Epithelial cell of esophagus (primary cell): ENCODE results near the gene PHF21A.
A peak's percentile ranks its signal among the peaks of the same experiment; 100 is the strongest.

Source experiments
- DNase-seq: peaks from one replicate; pipeline ENCODE4 v3.0.0; 2010; ENCODE audit warnings: low read depth
- H3K4me3 ChIP-seq: 2 replicates; pipeline ENCODE4 v1.5.1; 2011; ENCODE audit warnings: mild to moderate bottlenecking, low read length, control low read depth
- TF ChIP-seq, protein P1 (sequence below): IDR thresholded peaks from 2 replicates; pipeline ENCODE4 v1.5.1; 2011; ENCODE audit warnings: low read depth, mild to moderate bottlenecking, low read length, control low read depth, inconsistent platforms; ENCODE audit not compliant: insufficient read depth; ENCODE audit errors: missing control alignments

PHF21A gene

DNA sequence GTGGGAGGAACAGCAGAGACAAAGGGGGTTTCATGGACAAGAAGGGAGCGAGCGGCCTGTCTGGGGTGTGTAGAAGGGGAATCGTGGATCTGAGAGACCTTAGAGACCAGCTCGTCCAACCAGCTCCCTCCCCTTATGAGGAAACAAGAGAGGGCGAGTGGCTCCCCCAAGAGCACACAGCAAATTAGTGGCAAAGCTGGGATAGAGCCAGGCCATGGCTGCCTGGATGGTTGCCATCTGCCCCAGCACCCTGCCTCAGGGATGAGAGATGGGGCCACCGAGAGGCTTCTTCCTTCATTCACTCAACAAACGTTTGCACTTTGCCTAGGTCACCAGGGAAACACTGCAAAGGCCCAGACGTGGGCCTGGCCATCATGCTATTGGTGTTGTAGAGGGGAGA is 231.7 kb downstream of the PHF21A start:
- DNase-seq: no peak
- TF ChIP-seq, protein P1, sequence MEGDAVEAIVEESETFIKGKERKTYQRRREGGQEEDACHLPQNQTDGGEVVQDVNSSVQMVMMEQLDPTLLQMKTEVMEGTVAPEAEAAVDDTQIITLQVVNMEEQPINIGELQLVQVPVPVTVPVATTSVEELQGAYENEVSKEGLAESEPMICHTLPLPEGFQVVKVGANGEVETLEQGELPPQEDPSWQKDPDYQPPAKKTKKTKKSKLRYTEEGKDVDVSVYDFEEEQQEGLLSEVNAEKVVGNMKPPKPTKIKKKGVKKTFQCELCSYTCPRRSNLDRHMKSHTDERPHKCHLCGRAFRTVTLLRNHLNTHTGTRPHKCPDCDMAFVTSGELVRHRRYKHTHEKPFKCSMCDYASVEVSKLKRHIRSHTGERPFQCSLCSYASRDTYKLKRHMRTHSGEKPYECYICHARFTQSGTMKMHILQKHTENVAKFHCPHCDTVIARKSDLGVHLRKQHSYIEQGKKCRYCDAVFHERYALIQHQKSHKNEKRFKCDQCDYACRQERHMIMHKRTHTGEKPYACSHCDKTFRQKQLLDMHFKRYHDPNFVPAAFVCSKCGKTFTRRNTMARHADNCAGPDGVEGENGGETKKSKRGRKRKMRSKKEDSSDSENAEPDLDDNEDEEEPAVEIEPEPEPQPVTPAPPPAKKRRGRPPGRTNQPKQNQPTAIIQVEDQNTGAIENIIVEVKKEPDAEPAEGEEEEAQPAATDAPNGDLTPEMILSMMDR: no peak
- H3K4me3 ChIP-seq: no peak overlapping the region

DNA sequence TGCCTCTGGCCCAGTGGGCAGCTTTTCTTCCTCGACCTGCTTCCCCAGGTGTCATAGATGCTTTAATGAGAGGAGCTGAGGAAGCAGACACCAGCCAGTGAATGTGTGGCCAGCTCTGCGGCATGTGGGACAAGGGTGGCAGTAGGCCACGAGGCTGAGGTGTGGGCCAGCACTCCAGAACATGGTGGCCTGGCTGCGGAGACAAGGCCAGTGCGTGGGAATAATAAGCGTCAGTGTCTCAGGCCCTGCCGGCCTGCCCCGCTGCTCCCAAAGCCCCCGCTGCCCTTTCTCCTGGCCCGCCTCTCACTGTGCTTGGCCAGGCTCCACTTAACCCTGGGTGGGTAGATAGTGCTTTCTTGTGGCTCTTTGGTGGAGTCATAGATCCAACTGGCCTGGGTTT is 233.7 kb downstream of the PHF21A start:
- DNase-seq: no peak
- no peak overlapping the region for H3K4me3 ChIP-seq
- TF ChIP-seq, protein P1: no peak

DNA sequence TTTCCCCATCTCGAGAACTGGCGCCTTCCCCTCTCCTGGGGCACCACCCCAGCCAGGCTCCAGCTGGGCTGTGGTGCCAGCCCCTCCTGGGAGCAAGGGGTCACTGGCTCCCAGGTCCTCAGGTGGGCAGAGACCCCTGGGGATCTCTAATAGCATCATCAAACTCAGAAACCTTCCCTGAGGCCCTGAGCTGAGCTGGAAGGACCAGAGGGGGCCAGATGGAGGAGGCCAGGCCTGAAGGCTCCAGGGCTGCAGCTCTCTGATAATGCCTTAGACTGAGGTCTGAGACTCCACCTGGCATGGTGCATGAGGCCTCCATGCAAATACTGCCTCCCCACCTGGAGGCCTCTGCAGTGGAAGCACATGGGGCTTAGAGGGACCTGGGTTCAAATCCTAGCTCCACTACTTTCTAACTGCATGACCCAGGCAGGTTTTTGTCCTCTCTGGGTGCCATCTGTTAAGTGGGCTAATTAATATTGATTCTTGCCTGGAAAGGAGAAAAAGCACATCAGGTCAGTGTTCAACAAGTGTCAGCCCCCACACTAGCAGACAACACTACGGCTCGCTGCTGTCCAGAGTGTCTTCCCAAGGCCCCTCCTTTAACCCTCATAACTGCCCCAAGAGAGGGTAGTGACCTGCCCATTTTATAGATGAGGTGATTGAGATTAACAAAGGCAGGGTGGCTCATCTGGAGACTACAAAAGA is 234.3 kb downstream of the PHF21A start:
- DNase-seq: no peak
- H3K4me3 ChIP-seq: no peak overlapping the region
- TF ChIP-seq, protein P1: no peak

DNA sequence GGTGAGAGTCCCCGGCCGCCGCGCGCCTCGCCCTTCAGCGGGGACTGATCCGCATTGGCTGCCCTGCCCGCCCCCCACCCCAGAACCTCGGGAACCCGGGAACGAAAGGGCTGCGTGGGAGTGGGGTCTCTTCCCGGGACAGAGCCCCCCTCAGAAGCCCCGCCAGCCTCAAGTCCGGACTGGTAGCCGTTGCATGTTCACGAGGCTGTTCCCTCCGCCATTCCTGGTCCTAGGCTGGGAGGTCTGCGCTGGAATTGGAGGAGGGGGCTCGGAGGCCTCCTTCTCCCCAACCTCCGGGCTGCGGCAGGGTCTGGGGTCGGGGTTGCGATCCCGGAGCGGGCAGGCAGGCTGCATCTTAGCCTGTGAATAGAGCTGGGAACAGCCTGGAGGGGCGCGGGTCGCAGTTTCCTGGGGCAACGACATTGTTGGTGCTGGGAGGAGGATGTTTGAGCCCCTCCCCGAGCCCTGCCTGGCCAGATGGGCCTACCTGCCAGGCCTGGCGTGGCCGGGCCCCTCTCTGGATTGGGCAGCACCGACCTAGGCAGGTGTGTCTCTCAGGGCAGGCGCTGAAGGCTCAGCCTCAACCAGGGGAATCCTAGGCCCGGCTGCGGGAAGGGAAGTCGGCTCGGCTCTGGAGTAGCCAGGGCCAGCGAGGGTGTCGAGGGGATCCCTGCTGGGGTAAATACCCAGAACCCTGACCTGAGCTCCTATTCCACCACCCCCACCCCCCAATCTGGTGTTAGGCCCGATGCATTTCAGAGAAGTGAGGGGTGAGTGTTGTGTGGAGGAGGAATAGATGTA is 235.1 kb downstream of the PHF21A start:
- peak overlapping the region; percentile 24 for H3K4me3 ChIP-seq
- TF ChIP-seq, protein P1: no peak
- DNase-seq: no peak

DNA sequence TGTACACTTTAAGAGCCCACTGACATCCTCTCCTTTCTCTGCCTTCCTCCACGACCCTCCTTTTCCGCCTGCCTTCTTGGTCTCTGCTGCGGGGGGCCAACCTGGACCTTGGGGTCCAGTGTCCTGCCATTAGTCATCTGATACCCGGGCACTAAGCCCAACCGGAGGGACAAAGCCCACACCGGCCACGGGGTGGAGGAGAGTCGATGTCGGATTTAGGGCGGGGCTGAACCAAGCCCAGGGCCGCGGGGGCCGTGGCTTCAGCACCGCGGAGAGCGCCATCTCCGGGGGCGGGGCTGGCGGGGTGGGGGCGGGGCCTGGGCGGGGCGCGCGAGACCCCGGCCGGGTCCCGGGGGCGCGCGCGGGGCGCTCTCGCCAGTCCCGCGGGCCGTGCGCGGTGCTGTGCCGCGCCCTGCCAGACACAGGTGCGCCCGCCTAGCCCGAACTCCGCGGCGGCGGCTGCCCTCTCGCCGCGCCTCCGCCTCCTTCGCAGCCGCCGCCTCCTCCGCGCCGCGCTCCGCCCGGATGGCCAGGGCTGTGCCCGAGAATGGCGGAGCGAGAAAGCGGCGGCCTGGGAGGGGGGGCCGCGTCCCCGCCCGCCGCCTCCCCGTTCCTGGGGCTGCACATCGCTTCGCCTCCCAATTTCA is 235.9 kb downstream of the PHF21A start, which contains the start of gene MAPK8IP1:
MAPK8IP1 (plus strand) TSS at position 378 of the 647 bp plus-strand sequence; CDS start at position 548, 170 bp downstream.
- peak within 1 kb of the TSS; percentile 24 for H3K4me3 ChIP-seq
- DNase-seq: peak; percentile 55
- TF ChIP-seq, protein P1: no peak

DNA sequence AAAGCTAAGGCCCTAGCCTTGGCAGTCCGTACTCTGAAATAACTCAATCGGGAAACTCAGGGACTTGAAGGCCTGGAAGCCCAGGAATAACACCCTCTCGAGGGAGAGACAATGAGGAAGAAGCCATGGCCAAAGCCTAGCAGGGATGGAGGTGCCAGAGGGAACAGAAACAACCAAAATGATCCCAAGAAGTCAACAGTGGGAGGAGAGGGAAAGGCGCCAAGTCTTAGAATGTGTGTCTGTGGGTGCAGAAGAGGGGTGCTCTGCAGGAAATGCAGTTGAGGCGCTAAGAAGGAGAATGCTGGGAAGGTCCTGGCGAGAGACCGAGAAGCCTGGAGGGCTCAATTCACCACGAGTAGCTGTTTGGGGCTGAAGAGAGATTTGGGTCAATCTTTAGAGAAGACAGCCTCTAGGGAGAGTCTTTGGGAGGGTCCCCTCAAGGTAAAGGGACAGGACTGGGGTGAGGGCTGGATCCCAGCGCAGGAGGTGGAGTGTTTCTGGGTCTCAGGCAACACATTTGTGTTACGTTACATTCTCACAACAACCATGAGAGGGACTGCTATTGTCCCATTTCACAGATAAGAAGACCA is 236.6 kb downstream of the PHF21A start:
- TF ChIP-seq, protein P1: no peak
- DNase-seq: no peak
- no peak overlapping the region for H3K4me3 ChIP-seq
